ENCODE results near the gene SCN3B.

- TF ChIP-seq POLR2A (IDR thresholded peaks at IDR 0.05), result no peak
- TF ChIP-seq POLR2AphosphoS5 (IDR thresholded peaks at IDR 0.05), result no peak
Observed at GRCh38 chr11:123579482-123579812, 75.0 kb downstream of the SCN3B start.
